DND-41 (cell line): ENCODE measurements around the gene DCAF15.

Experiments used
- CTCF ChIP-seq: IDR thresholded peaks from 2 replicates; pipeline ENCODE4 v1.5.1; 2012; ENCODE audit warnings: borderline replicate concordance, low read length, moderate library complexity, mild to moderate bottlenecking; ENCODE audit not compliant: poor library complexity, severe bottlenecking; ENCODE audit errors: extremely low read depth
- EZH2 ChIP-seq: IDR thresholded peaks from 3 replicates; pipeline ENCODE4 v1.6.1; 2012; ENCODE audit warnings: borderline replicate concordance, low read depth, mild to moderate bottlenecking, moderate library complexity, low read length, inconsistent platforms; ENCODE audit not compliant: severe bottlenecking

DNA sequence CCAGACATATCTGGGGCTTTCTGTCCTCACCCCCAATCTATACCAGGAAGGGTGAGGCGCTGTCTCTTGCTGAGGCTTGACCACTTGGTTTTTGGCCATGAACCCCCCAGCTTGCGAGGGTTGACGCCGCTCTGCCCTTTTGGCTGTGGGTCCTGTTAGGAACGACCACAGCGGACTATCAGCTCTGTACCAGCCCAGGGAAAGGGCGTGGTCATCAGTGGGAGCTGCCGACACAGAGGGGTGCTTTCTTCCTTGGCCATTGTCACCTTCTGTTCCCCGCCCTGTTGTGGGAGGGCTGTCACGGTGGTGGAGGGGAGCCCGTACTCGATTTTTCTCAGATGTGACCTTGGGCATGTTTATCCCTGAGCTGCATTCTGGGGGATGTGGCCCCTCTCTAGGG, 5.7 kb downstream of the DCAF15 start:
- TF ChIP-seq CTCF: no peak
- TF ChIP-seq EZH2: no peak
